ENCODE results near the gene WLS.

The WLS gene

DNA sequence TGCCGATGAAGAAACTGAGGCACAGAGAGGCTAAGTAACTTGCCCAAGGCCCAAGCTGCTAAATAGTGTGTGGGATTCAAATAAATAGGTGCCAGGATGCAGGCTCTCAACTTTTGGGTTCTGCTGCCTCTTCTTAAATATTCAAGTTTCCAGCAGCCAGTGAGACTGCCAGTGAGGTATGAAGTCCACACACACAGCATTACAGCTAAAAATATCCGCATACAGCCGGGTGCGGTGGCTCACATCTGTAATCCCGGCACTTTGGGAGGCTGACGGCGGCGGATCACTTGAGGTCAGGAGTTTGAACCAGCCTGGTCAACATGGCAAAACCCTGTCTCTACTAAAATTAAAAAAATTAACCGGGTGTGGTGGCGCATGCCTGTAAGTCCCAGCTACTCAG, 103.5 kb downstream of the WLS start:
- DNase-seq = no peak

DNA sequence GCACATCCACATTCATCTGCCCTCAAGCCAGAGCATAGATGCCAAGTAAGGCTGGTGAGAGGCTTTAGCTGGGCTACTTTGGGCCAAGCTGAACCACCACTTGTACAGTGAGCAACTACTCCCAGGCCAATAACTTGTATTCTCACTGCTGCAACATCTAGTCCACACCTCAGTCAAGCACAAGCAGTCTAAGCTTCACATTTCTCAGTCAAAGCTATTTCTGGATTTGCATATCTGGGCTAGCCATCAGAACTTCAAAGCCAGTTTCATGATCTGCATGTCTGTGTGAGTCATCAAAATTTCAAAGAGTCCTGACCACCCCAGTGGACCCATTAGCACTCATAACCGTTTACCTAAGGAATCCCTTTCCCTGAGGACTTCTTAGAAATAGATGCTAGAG, 104.2 kb downstream of the WLS start:
- DNase-seq = no peak

DNA sequence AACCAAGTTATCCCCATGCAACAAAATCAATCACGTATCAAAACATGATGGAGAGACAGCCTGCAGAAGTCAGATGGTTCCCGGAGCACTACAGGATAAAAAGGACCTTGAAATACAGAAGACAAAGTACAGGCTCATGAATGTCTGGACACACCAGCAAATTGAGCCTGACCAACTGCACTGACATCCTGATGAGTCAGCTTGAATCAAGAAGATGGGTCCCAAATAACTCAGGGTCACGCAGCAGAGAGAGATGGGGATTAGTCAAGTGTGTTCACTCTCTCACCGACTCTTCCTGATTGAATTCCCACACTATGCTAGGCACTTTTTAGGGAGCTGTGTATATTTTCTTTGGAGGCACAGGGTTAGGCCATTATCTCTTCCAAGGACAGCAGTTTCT, 110.8 kb downstream of the WLS start:
- no peak for DNase-seq

DNA sequence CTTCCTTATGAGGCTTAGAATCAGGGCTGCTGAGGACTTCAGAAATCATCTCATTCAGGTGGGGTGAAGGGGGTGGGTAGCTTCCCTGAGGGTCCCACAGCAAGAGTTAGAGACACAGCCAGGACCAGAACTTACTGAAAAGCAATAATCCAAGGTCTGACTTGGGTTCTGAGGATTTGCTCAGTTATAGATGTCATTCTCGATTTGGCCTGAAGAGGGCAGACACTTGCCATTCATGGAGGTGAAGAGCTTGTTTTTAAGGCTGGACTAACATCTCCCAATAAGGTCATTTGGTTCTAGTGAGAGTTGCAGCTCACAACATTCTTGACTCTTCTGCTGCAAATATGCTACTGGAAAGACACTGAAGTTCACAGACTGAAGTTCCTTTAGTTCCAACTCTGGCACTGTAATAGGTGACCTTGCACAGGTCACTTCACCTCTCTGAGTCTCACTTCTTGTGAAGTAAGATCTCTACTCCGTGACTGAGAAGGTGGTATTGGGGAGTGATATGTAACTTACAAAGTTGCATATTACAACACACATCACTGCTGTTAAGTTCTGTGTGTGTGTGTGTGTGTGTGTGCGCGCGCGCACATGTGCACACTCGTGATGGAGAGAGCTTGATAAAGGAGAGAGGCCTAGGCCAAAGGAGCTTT, 112.1 kb downstream of the WLS start:
- no peak for DNase-seq

DNA sequence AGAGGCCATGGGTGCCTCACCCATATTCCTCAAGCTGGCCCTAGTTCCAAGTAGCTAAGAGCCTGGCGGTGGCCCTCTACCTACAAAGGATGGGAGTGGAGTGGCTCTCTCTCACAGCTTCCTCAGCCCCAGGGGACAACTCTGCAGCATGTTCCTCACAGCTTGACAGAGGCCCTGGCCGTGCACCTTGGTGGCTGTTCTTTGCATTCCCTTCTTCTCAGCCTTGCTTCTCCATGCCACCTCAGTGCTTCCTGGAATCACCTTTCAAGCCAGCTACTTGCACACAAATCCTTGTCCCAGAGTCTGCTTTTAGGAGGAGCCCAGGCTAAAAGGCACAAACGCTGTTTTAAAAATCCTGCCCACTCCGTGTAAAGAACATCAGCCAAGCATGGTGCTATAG, 112.9 kb downstream of the WLS start:
- no peak for DNase-seq

DNA sequence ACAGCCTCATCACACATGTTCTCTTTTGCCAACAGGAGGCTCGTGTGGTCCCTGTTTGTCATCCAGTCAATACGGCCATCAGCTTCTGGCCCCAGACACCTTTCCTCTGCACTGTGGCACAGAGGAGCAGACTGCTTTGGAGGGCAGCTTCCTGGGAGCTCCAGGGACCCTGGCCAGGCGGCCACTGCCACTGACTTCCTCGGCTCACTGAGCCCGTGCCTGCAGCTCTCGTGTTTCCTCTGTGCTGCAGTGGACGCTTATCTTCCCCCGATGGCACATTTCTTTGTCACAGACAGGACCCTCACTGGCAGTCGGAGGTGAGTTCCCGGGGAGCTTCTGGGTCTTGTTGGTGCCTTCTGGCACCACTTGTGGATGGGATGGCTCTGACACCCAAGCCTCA, 114.9 kb downstream of the WLS start:
- no peak for DNase-seq

DNA sequence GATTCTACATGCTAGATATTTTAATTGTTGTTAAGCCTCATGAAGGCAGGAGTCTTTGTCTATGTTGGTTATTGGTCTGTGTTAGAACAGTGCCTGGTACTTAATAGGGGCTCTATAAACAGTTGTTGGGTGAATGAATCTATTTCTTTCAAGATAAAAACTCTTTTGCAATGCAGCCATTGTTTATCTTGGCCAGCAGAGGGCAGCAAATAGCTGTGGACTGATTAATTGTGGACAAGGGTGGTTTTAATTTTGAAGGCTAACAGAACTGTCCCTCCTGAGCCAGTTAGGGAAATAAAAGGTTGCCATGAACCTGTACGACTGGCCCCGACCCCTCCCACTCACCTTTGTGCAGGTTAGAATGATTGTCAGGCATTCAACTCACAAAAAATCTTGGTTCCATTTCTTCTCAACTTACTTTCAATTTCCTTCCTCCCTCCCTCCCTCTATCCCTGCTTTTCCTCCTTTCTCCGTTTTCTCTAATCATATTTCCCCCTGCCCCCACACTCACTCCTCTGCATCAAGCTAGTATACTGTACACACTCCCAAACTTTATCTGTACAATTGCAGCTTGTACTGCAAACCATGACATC, 115.6 kb downstream of the WLS start:
- DNase-seq = no peak

DNA sequence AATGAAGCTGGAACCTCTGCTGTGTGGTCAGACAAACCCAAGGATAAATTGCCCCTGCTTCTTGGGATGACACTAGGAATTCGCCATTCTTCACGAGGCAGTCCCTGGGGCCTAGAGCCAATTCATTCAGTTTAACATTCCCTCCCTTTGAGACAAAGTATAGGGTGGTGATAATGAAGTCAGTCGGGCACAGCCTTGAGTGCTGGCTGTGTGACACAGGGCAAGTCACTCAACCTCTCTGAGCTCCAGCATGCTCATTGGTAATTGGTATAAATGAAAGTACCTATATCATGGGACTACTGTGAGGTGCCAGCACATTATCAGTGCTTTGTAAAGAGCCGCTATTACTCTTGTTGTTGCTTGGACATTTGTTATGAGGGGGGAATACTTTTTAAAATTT, 117.0 kb downstream of the WLS start:
- DNase-seq = no peak

DNA sequence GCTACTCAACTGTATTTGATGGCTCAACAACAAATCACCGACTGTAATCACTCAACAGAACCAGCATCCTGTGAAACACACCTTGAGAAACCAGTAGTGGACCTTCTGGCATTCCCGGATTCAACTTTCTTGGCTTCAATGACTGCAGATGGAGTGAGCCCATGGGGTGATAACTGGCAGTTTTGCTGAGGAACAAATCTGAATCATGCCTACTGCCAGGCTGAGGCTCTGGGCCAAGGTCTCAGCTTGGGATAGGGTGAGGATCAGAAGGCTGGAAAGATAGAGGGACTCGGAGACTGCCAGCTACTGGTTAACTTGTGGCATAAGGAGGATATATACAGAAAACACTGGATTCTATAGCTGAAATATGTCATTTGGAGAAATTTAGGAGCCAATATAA, 118.4 kb downstream of the WLS start:
- no peak for DNase-seq

DNA sequence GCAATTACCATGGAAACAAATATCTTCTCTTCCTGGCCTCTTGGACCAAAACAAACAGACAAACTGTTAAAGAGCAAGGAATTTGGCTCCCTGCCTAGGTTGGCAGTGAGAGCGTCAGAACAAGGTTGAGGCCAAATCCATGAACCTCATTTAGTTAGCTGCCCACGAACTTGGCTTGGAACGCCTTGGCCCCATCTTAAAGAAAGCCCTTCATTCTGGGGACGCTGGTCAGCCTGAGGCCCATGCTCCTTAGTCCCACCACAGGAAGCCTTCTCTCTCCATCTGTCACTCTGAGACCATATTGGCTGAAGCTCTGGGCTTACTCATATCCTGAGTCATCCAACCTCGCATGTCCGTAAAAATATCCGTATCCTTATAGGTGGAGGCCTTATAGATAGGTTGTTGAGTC, 119.5 kb downstream of the WLS start:
- DNase-seq = no peak

DNA sequence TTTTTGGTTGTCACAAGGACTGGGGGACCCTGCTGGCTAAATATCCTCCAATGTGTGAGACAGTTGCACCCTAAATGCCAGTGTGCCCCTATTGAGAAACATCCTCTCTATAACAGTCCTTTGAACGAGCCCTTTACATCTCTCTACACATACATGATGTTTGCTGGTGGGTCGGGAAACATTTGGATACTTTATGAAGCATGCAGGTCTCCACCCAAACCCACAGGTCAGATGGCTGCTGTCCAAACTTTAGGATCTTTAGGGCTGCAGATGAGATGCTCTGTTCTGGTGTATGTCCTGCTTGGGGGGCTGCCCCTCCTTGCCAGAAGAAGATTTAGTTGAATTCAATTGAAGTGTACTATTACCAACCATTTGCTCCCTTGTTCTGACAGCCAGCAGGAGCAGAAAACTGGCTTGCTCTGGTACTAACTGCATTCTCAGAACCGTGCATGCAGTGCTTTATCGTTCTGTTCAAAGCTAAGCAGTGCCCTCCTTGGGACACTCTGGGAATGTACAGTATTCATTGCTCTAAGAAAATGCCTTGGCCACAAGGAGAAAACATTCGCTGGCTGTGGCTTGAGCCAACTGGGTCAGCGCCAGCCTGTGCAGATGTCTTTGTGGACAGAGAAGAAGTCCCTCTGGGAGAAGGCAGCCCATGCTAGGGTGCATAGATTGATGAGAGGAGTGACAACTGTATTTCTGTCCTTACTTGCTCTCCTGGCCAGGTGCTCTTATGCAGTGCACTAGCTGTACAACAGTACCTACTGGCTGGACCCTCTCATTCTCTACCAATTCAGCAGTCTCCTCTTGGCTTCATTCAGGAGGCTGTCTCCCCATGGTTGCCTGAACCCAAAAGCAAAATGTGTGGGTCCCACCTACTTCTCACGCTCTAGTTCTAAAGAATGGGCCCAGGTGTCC, 120.5 kb downstream of the WLS start:
- no peak for DNase-seq

DNA sequence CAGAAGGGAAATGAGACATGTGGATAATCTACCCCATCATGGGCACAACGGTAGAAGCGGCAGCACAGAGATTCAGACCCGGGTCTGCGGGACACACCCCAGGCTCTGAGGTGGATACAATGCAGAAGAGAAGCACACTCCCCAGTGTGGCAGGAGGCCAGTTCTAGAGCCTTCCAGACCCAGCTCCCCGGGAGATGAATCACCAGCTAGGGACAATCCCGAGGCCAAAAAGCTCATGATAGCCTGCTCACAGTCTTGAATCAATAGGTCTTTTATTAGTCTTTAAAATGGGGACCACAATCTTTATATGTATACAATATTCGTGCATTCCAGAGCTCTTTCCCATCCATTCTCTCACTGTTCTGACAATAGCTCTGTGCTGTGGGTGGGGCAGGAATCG, 124.6 kb downstream of the WLS start:
- DNase-seq = no peak

DNA sequence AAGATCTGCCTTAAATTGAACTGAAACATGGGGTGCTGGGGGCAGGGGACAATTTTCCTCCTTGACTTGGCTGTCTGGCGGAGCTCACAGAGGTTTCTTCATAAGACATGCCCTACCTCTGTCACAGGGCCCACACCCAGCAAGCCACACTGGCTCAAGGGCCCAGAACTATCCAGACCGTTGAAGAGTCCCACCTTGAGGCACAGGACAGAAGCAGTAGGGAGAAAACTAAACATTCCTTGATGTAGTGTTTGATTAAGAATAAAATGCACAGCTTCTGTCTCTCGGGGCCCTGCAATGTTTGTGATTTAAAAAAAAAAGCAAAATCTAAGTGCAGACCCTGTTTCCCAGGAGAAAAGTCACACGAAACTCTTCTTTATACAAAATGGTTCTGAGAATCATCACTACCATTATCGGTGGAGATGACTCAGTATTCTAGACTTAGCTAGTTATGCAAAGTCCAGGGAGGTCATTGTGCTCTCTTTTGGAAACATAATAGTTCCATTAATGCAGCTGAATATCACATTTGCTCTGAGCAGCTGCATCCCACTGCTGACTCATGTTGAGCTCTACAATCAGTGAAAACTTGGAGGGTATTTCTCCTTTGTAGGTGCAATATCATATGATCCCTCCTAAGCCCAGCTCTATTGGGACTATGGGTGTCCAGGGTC, 128.3 kb downstream of the WLS start:
- no peak for DNase-seq

DNA sequence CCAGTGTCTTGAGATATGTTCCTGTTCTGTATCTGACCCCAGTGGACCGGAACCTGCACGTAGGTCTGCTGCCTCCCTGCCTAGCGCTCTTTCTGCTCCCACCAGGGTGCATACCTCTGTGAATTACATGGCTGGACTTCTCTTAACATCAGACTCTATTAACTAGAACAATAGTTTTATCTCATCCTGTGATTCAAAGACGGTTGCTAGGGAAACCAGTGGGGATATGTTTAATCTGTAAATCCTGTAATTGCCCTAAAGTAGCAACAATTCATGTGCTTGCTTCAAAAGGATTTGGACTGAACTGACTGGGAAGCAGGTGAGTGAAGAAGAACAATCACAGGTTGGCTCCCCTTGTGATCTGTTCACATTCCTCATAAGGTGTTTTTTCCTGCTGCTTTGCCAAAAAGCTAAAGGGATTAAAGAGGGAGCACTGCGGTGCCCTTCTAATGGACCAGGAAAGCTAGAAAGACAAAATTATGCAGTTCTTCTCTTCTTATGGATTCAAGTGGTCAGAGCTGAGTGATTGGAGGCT, 129.2 kb downstream of the WLS start:
- no peak for DNase-seq

DNA sequence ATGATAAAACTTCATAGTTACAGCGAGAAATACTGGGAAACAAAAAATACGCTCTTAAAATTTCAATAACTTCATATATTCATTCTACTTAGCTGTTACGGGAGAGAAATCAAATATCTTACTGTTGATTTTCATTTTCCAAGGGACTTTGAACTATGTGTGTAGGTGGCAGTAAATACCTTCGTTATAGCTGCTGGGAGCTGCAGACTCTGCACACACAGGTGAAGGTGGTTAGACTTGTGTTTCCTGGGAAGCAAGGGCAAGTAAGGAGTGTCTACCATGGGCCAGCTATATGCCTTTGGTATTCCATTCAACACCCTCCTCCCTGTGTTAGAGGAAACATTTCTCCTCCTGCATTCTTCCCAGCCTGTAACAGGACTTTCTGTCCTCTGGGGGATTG, 130.5 kb downstream of the WLS start:
- no peak for DNase-seq

DNA sequence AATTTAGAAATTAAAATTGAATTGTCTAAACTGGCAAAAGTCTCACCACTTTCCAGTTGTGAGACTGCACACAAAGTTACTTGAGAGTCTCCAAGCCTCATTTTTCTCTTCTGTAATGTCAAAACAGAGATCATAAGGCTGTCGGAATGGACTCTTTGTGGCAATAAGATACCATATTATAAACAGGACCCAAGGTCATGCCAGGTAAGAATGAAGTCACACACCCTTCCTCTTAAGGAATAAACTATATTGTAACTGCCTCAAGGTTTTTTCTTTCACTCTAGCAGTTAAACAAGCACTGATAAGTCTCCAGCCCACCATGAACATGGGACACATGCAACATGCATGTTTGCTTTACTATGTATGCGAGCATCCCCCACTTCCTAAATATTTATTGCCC, 131.8 kb downstream of the WLS start:
- no peak for DNase-seq

DNA sequence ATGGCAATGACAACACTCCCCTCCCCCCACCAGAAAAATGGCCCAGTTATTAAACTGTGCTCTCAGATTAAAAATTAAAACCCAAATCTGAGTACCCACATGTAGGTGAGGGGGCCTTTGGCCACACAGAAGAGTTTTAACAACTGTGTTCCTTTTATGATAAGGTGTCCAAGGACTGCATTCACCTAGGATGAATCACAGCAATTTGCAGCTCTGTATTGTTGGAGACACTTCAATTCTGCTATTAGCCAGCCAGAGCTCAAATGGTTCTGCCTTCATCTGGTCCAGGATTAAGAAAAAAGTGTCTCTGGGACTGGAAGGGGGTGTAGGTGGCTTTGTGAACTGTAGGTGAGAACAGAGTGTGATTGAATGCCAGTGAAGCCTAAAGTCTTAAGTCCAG, 138.6 kb downstream of the WLS start:
- no peak for DNase-seq

DNA sequence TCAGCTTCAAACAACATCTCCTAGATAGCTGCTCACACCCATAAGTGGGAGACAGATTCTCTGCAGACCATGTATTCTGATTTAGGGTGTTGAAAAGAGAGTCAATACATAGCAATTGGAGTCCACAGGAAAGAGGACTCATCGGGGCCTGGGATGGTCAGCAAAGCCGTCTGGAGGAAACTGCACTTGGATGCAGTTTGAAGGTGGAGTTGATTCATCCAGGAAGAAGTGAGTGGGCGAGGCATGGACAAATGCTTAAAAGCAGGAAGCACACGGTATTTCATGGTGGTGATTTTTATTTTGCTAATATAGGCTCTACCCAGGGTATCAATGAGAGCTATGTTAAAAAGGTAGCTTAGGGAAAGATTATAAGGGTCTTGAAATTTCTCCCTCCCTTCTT, 145.1 kb downstream of the WLS start:
- no peak for DNase-seq

DNA sequence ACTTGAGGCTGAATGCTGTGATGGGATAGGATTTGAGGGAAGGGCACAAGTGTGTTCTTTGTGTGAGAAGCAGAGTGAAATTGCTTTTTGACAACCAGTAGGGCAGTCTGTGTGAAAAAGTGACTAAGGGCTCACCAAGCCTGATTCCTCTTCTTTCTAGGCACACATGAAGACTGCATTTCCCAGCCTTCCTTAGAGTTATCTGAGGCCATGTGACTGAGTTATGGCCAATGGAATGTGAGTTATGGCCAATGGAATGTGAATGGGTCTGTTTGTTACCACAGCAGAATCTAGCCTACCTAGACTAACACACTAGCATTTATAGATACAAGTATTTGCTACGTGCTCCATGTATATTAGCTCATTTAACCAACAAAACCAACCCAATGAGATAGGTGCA, 146.6 kb downstream of the WLS start:
- DNase-seq = no peak

DNA sequence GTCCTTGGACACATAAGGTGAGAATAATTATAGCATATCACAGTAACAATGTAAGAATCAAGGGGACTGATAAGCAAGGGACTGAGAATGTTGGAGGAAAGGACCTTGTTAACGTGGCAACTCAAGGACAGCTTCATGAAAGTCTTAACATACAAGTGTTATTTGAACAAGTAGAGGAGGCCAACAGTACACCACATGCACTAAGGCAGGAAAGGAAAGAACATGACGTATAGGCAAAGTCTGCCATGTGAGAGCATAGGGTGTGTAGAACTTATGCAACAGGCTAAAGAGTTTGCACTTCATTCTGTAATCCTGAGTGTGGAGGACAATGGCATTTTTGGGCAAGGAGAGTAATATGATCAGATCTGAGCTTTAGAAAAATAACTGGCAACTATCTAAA, 148.6 kb downstream of the WLS start:
- no peak for DNase-seq

DNA sequence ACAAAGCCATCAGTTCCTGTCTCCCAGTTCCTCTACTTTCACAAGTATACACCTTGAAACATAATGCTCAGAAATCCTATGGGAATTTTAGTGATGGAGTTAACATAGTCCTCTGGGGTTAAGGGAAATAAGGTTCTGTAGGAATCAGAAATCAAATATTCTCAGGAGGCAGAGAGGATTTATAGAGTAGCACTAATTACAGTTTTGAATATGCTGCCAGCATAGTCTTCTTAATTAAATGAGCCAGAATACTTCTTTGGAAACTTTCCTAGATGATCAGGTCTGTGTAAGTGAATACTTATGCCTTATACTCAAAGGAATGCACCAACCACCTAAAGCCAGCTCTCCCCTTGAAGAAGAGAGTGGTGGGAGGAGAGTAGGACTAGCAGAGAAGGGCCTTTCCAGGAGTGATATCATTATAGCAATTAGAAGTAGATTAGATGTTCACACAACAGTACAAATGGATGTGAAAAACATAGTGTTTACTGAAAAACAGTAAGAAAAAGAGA, 150.5 kb downstream of the WLS start:
- no peak for DNase-seq

DNA sequence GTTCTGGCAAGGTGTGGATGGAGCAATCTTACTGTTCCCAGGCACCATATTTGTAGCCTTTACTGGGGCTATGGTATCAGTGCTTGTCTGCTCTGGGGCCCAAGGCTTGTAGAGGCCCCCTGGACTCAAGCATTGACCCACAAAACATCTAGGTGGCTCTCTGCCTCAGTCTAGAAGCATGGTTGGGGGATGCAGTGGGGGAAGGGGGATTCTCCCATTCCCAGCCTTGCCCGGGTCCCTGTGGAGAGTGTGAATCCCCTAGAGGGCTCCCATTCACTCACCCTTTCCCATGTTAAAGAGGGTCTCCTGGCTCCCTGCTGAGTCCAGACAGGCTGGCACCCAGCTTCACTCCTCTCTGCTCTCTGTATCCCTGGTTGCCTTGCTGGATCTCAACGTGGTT, 153.7 kb downstream of the WLS start:
- DNase-seq = no peak
